Stimulated activated CD4-positive, alpha-beta T cell treated with anti-CD3 and anti-CD28 coated beads, Interleukin-1b, Interleukin-23, amount 100 ng/mL, for 1 hour (primary cell): Measurements from ENCODE around the gene USP49.

Source experiments
- DNase-seq, 2 donors: peaks; one replicate each; pipeline ENCODE4 v3.0.0-alpha.2; 2020; ENCODE audit warnings: low read depth in 2 of 2

The USP49 gene

DNA sequence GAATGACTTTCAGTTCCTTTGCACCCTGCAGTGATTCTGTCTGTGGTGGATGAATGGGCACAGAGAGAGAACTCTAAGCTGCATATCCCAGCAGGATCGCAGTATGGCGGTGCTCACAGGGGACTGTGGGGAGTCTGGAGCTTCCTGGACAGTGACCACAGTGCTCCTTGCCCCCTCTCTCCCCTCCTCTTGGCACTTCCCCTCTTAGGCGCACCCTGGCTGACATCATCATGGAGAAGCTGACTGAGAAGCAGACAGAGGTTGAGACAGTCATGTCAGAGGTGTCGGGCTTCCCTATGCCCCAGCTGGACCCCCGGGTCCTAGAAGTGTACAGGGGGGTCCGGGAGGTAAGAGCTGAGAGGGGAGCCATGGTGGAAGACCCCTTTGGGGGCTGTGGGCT is 34.7 kb upstream of the USP49 start:
- no peak for DNase-seq

DNA sequence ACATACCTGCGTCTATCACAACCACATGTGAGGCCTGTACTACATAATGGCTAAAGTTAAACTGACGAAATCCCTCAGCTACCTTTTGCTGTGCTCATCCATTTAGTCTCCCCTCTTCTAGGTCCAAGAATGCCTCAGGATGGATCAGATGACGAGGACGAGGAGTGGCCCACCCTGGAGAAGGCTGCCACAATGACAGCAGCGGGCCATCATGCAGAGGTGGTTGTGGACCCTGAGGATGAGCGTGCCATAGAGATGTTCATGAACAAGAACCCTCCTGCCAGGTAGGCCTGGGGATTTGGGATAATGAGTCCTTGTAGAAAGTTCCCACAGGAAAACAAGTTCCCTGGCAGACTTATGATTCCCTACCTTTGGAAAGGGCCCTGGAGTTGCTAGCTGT is 32.1 kb upstream of the USP49 start:
- no peak for DNase-seq

DNA sequence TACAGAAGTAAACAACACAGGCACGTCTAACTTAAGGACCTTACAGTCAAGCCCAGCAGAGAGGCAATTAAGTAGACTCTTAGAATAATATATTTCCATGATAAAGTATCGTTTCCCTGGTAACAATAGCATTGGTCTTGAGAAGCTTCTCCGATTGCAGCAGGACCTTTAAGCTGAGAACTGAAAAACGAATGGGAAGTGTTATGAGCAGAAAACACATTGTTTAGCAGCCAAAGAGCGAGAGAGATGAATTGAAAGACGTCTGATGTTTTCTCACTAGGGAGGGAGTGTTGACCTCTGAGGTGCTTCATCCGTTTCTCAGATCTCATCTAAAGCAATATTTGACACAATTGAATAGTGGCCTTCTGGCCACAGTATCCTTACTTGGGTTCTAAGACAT is 27.0 kb upstream of the USP49 start:
- no peak for DNase-seq

DNA sequence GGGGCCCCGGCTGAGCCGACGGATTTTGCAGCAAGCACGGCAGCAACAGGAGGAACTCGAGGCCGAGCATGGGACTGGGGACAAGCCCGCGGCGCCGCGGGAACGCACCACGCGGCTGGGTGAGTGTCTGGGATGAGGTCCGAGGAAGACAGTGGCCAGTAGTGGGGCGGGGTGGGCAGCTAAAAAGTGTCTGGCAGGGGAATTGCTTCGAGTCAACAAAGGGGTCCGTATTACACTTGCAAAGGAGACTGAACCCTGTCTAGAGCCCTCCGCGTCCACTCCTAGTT is 26.5 kb upstream of the USP49 start:
- no peak for DNase-seq

DNA sequence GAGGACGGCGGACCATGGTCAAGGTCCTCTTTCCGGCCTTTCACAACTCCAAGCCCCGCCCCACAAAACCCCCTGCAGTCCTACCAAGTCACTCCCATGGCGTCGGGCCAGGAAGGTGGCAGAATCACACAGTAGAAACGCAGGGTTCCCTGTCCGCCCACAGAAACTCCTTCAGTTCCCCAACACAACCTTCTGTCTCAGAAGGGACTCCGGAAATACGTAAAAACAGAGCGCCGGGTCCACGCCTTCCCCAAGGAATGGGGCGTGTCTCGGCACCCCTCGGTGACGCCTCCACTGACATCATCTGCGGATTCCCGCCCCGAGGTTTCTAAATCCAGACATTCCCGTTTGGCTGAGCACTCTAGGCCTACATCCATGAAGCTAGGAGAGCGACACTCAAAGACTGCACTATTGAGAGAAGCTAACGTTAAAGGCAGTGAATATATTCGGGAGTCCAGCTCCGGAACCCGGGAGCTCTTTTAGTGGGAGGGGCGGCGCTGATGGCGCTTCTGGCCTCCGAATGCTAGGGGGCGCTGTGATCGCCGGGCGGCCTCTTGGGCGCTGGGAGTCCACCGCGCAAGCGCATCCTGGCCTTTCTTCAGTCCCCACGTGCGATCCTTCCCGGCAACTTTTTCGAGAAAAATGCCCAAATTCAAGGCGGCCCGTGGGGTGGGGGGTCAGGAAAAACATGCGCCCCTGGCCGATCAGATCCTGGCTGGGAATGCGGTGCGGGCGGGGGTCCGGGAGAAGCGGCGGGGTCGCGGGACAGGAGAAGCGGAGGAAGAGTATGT is 25.9 kb upstream of the USP49 start, which contains the start of the genes BYSL and MED20:
BYSL (plus strand) TSS at position 579 of the 791 bp plus-strand sequence; CDS start at position 643, 64 bp downstream.
MED20 (minus strand) TSS at position 219 of the 791 bp plus-strand sequence; CDS start at position 98, 121 bp downstream.
- peak; percentile 81 to 97 for DNase-seq

- no peak for DNase-seq
These were observed 22.4 kb upstream of the USP49 start for GRCh38 chr6:41917528-41917927.

GRCh38 chr6:41914869-41915530 is 19.8 kb upstream of the USP49 start:
- DNase-seq: no peak

DNA sequence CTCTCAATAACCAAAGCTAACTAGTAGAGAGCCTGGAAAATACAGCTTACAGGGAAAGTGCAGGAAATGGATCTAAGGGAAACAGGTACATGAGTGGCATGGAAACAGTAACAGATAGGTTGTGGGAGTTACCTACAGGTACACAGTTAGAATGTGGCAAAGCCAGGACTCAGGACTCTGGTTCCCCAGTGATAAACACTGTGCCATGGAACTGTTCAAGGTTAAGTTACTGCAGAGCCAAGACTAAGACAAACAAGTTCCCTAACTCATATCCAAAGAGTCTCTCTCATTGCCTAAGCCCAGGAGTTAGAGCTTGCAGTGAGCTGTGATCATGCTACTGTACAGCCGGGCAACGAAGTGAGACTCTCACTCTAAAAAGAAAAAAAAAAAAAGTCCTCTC is 19.2 kb upstream of the USP49 start:
- no peak for DNase-seq

DNA sequence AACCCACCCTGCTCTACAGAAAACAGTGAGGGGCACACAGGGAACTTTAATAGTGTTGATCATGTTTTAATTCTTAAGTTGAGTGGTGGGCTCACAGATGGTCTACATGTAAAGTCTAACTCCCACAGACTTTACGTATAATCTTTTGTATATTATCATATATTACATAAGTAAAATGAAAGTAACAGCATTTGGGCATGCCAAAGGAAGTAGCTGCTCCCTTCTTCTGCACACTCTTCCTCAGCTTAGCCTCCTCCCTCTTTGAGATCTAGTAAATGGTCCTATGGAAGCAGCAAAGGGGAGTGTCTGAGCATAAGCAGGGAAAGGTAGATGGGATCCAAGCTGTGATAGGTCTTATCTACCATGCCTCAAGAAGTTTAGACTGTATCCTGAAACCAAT is 14.6 kb upstream of the USP49 start:
- DNase-seq: no peak

DNA sequence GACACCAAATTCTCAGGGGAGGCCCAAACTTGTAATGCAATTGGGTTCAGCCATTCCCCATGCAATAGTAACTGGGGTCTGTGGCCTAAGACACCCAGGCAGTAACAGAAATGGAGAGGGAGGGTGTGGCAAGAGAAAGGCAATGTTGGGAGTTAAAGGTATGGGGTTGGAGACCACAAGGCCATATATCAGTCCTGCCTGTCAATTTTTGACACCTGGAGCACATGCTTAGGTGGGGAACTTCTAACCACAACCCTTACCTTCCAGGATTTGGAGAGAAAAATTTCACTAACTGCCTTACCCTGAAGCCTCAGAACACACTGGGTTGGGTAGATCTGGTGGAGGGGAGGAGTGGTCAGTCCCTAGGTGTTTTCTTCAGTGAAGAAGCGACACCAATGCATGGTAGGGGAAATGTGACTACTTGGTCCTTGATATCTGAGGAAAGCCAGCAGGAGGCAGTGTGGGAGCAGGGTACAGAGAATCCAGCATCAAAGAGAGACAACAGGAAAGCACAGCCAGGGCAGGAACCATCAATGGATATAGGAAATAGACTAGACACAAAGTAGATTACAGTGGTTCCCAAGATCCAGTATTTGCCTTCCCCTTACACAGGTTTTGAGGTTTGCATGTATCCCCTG is 6.8 kb upstream of the USP49 start:
- DNase-seq: peak; percentile 9 to 34

DNA sequence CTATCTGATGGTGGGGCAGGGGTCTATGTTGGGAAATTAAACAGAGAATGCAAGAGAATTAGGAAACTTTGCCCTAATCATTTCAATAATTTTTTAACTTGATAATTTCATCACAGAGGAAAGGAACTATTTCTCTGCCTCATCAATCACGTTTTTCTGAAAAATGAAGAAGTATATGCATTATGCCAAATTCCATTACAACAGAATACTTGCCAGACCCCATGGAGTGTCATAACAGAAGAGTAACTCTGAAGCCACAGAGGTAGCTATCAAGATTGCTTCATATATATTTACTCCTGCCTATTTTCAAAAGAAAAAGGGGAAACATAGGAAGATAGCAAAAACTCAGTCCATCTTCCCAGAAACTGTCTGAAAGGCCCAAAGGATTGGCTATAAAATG is 5.7 kb upstream of the USP49 start:
- no peak for DNase-seq

DNA sequence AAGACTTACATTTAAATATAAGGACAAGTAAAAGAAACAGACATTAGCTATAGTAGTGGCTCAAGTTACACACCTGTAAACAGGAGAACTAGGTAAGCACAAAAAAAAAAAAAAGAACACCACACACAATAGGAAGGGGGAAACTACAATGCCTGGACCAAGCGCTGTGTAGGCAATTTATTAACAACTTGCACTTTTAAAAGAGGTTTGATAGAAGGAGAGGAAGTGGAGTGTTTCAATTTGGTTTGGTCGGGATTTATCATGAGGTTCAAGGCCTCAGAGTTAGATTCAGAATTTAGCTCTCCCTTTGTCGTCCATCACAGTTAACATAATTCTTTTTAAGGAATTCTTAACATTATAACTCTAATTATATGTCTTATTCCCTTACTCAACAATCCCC is 1.1 kb upstream of the USP49 start:
- no peak for DNase-seq

DNA sequence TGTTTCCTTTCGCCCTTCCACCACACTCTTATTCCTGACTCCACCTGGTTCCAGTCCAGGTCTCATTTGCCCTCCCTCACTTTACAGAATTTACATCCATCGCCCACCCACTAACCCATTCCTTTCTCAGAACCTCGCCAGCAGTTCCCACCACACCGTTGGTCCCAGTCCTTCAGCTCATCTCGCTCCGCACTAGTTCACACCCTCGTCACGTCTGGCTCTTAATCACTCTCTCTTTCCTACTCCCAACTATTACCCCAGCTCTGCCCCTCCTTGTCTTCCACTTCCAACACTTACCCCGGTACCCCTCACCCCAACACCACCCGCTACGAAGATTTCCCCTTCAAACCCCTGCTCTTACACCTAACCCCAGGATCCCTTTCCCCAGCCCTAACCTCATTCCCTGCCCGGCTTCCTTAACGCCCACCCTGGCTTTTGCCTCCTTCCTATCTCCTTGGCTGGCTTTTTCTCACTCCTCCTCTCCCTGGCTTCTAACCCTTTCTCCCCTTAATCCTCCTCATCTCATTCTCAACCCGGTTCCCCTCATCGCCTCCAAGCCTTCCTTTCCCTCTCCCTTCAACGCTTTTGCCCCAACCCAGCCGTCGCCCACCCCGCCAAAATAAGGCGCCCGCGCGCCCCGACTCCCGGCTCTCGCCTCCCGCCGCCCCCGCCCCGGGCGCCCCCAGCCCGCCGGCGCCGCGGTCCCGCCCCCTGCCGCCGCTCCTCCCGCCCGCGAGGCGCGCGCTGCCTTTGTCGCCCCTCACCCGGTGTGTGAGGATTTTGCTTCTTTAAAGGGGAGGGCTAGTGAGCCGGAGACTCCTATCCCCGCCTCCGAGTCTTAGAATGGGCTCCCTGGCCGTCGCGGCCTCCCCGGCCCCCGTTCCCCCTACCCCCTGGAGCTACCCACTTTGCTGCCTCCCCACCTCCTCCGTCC is 542 bp downstream of the USP49 start:
- DNase-seq: no peak

- DNase-seq: no peak
These were observed 2.1 kb downstream of the USP49 start for GRCh38 chr6:41892921-41893564.

DNA sequence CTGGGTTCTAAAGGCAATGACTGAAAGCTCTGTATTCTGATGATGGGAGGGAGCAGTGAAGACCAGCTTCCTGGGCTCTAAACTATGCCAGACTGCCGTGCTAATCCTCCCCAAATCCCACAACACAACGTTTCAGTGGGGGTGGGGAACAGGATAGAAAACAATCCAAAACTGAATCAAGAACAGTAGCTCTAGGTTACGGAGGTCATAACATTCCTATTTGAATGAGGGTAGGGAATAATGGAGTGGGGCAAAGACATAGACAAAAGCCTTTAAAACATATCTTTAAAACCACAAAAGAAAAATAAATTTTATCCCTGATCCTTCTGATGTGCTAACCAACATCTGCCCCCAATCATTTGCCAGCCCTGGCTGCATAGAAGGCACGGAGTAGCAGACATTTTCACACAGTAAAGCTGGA is 7.8 kb downstream of the USP49 start:
- no peak for DNase-seq

DNA sequence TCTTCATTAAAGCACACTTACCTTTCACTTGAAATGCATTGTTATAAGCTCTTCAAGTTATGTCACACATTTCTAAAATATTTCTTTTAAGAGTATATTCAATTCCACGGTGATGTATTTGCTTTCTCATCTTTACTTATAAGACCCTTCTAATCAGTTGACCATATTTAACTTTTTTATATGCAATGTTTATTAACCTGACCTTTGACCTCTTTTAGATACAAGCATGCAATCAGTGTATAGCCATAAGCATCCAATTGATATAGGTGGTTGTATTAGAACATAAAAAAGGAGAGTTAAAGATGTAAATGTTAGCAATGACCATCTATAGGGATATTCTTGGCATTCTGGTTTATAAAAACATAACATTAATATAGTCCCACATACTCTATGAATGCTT is 9.2 kb downstream of the USP49 start:
- no peak for DNase-seq

GRCh38 chr6:41884957-41885356 is 10.2 kb downstream of the USP49 start:
- DNase-seq: no peak

- no peak for DNase-seq
These were observed 13.7 kb downstream of the USP49 start for GRCh38 chr6:41881506-41881905.

- no peak for DNase-seq
These were observed 16.2 kb downstream of the USP49 start for GRCh38 chr6:41878961-41879405.

DNA sequence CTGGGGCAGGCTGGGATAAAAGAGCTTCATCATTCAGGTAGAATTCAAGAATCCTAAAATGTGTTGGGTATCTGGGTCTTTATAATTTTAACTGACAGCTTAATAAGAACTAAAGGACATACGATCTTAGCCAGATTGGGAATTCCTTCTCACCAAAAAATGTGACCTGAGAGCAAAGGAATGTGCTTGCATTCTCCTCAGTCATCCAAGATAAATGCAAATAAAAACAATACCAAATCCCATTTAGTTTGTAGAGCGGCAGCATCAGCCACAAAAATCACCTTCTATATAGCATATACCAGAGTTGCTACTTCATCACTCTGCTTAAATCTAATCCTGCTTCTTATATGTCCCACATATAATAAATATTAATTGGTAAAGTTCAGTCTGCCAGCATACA is 16.9 kb downstream of the USP49 start:
- no peak for DNase-seq

DNA sequence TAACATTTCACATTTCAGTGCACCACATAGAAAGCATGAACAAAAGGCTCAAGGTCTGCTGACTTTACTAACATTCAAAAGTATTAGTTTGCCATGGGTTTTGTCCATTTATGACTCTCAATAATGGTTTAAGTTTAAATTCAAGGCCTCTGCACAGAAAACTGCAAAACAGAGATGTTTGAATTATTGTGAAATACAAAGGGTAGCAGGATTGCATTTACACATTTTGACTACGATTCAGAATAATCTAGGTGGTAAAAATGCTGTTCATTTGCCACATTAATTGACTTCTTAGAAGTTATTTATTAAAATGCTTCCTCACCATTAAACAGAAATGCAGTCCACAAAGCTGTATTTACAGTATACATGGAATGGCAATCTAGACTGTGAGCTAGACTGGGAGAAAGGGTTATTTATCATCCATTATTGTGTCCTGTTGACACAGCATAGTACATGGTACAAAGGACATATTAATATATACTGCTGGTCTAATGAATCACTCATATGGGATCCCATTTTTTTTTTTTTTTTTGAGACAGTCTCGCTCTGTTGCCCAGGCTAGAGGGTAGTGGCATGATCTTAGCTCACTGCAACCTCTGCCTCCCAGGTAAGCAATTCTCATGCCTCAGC is 18.0 kb downstream of the USP49 start:
- DNase-seq: no peak
